Posterior vena cava (tissue), 2 donors: ENCODE measurements around the gene SRMS. TPM values are rescaled to one million over a fixed set of nuclear protein-coding genes. Genes with fewer than 3 reads are reported as not detected.
A peak's percentile ranks its signal among the peaks of the same experiment; 100 is the strongest.

Experiments
- DNase-seq: peaks from one replicate; pipeline ENCODE4 v3.0.0-alpha.2; 2020; ENCODE audit warnings: low spot score
- intact Hi-C, 2 donors: fragments of 100-400 bp; cut with DNase I; formaldehyde crosslinking; loops; one replicate each; pipeline versions ENCODE4 v1.14.1 to v1.14.2; 2022 to 2023
- total RNA-seq, 2 donors: library from RNA; stranded (reverse); fragmentation: NEBNext Ultra II Directional; extraction: Animal tissue kit (Norgen Biotek cat#: 25700); gene quantifications; one replicate each; pipeline ENCODE4 v1.2.1, GENCODE V29; 2021
- donor health status: DM: yes; HTN: yes; CAD: no.
- donor health status: DM: yes; HTN: yes; CAD: no.

SRMS gene
- total RNA-seq, 2 donors from 2014 or later, result not detected

- no peak for DNase-seq
- intact Hi-C loops, result loop anchor here in 1 of 2 donors (10.0 kb wide), 1 partner anchor 110 kb away; no protein-coding TSS in a partner anchor
Measured at GRCh38 chr20:63534427-63534830, 13.1 kb downstream of the SRMS start.

DNA sequence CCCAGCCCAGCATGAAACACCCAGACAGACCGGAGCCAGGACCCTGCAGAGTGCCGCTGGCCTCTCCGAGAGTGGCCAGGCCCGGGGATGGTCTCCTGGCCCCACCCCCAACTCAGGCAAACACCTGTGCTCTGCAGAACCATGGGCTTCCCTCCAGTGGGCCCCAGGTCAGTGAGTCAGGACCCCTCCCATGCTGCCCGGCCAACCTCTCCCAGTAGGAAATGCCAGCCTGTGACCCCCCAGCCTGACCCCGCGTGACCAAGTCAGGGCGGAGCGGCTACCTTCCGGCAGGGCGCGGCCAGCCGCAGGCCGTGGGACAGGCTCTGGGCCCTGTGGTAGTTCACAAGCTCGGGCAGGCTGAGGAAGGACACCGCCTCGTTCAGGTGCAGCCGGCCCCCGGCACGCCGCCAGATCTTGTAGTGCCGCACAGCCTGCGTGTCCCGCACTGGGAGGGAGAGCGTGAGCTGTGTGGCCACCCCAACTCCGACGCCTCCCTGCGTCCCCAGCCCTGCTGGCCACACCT is 13.6 kb downstream of the SRMS start:
- no peak for DNase-seq

DNA sequence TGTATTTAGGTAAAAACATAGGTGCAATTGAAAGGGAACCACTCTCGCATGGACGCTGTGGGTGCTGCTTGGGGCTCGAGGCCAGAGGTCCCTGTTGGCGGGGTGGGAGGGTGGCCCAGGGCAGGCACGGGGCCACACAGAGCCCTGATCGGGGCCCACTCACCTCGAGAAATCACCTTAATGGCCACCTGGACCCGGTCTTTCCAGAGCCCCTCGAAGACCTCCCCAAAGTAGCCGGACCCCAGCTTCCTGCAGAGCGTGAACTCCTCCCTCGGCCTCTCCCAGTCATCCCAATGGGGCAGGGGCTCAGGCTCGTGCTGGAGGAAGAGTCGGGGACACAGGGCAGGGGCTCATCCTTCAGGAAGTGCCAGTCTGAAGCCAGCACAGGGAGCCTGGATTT is 14.2 kb downstream of the SRMS start:
- intact Hi-C loops, result loop anchor here in 1 of 2 donors (10.0 kb wide), 1 partner anchor 111 kb away; no protein-coding TSS in a partner anchor
- no peak for DNase-seq

More for the DNA sequence above, 13.6 kb downstream of the SRMS start:
- intact Hi-C loops, result loop anchor here in 1 of 2 donors (10.0 kb wide), 1 partner anchor 111 kb away; no protein-coding TSS in a partner anchor

GRCh38 chr20:63532449-63532971 is 15.0 kb downstream of the SRMS start:
- intact Hi-C loops, result loop anchor here in 1 of 2 donors (10.0 kb wide), 1 partner anchor 112 kb away; no protein-coding TSS in a partner anchor
- no peak for DNase-seq

GRCh38 chr20:63531686-63532448 is 15.7 kb downstream of the SRMS start:
- no peak for DNase-seq
- intact Hi-C loops, result loop anchor here in 1 of 2 donors (10.0 kb wide), 1 partner anchor 113 kb away; no protein-coding TSS in a partner anchor

GRCh38 chr20:63530788-63531160 is 16.8 kb downstream of the SRMS start:
- DNase-seq, result no peak
- intact Hi-C loops, result loop anchor here in 1 of 2 donors (10.0 kb wide), 1 partner anchor 114 kb away; no protein-coding TSS in a partner anchor

DNA sequence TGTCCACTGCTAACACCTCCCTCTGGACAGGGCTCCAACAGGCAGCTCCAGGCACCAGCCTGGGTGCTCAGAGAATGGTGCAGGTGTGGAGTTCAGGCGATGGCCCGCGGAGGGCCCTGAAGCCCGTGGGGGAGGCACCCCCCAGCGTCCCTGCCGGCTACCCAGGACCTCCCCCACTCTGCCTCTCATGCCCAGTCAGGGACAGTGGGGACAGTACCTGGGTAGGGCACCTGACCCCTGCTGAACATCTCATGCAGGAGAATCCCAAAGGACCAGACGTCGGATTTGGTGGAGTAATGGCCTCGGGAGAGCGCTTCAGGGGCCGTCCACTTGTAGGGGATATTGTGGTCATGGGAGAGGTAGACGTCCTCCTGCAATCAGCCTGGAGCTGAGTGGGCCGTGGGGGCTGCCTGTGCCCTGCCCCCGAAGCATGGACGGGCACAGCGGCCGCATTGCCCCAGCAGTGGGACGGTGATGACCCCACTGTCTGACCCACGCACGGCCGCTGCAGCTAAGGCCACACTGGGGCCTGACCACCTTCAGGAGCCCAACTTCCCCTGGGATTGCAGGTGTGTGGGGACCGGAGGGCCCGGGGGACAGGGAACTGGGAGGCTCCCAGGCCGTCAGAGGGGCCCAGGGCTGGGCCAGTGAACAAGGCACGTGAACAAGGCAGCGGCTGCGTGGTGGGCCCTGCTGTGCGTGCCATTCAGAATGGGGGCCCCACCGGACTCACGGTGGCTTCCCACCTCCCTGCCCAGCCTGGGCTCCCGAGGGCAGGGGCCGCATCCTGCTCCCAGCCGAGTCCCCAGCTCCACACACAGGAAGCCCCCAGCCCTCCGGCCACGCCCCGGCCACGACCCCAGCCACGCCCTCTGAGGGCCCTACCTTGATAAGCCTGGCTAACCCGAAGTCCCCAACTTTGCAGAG is 17.4 kb downstream of the SRMS start:
- intact Hi-C loops, result loop anchor here in 1 of 2 donors (10.0 kb wide), 1 partner anchor 115 kb away; no protein-coding TSS in a partner anchor
- DNase-seq, result no peak

- intact Hi-C loops, result no loop called here
- DNase-seq, result no peak
Measured at GRCh38 chr20:63529180-63529860, 18.2 kb downstream of the SRMS start.

DNA sequence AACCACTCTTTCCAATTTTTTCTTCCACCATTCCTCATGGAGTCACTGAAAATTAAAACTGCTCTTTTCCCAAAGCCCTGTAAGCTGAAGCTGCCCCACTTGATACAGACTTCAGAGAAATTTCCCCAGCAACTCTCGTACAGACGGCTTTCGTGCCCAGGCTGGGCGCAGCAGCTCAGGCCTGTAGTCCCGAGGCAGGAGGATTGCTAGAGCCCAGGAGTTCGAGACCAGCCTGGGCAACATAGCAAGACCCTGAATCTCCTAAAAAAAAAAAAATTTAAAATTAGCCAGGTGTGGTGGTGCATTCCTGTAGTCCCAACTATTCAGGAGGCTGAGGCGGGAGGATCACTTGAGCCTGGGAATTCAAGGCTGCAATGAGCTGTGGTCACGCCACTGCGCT is 20.4 kb downstream of the SRMS start:
- no peak for DNase-seq
- intact Hi-C loops, result no loop called here

DNA sequence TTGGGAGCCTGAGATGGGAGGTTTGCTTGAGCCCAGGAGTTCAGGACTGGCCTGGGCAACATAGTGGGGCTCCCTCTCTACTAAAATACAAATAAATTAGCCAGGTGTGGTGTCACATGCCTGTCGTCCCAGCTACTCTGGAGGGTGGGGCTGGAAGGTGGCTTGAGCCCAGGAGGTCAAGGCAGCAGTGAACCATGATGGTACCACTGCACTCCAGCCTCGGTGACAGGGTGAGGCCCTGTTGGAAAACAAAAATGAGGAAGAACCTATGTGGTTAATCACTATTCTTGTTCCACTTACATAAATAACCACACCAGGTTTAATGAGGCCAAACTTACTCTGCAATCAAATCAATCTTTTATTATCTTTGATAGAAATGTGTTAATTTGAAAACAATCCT is 21.6 kb downstream of the SRMS start:
- intact Hi-C loops, result no loop called here
- no peak for DNase-seq

GRCh38 chr20:63525185-63525584 is 22.4 kb downstream of the SRMS start:
- no peak for DNase-seq
- intact Hi-C loops, result no loop called here

- intact Hi-C loops, result no loop called here
- DNase-seq, result no peak
Measured at GRCh38 chr20:63522981-63523611, 24.5 kb downstream of the SRMS start.

DNA sequence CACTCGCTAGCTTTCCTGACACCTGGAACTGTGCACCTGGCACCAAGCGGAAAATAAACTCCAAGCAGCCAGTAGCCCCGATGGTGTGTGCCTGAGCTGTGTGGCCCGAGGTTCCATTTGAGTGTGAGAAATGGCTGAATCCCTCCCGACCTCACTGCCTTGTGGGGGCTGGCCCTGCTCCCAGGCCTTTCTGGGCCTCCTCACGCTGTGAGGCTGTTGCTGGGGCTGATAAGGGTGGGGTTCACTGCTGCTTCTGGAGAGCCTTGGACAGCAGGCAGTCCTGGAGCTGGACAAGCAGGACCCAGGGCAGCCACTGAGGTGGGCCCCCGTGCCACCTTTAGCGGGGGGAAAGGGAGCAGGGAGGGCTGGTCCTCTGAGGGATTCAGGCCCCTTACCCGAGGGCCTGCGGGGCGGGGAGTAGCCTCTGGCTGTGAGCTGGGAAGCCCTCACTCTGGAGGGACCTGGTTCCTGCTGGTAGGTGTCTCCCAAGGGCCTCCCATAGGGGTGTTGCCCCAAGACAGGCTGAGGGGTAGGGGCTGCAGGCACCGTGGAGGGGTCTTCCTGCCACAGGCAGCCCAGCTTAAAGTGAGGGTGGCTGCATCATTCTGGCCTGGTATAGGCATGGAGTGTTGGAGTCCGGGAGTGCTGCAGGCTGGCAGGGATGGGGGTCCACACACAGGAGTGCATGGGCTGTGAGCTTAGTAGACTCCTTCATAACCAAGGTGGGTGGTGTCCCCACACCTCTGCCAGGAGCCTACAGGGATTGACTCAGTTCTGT is 25.3 kb downstream of the SRMS start:
- intact Hi-C loops, result no loop called here
- no peak for DNase-seq

DNA sequence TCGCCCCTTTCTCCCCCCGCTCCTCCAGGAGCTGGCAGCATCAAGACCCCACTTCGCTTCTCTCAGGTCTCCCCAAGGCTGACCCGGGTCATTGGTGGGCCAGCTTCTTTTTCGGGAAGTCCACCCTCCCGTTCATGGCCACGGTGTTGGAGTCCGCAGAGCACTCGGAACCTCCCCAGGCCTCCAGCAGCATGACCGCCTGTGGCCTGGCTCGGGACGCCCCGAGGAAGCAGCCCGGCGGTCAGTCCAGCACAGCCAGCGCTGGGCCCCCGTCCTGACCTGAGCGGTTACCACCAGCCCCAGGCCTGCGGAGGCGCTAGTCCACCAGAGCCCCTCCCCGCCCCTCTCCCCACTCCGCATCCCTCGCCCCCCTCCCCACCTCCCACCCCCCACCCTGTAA is 25.9 kb downstream of the SRMS start:
- intact Hi-C loops, result no loop called here

GRCh38 chr20:63520934-63521601 is 26.5 kb downstream of the SRMS start:
- intact Hi-C loops, result no loop called here

More for the DNA sequence above, 25.9 kb downstream of the SRMS start:
- DNase-seq, result peak; percentile 79

DNA sequence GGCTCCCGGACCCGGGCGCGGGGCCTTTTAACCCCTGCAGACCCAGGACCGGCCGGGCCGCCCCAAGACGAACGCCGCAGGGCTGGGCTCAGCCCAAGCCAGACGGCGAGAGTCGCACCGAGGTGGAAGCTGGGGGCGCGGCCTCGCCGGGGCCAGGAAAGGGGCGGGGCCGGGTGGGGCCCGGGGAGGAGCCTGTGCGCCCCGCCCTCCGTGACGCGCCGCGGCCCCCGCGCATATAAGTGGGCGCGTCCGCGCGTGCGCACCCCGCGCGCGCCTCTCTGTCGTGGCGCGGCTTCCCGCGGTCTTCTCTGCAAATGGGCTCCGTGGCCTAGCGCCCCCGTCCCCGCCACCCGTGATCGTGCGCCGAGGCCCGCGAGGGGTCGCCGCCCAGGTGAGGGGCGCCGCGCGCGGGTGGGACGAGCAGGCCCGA is 27.0 kb downstream of the SRMS start, which contains the start of gene PPDPF:
TSS of gene PPDPF (plus strand) at position 262 of the 430 bp plus-strand sequence. CDS start 544 bp downstream, outside the sequence.
- intact Hi-C loops, result no loop called here
- DNase-seq, result peak; percentile 96

More at GRCh38 chr20:63520934-63521601, 26.5 kb downstream of the SRMS start:
- peak; percentile 95 for DNase-seq
